H1 (cell line): ENCODE results near the gene FBLN5. TPM values are rescaled to one million over a fixed set of nuclear protein-coding genes. Genes with fewer than 3 reads are reported as not detected.

ENCODE experiments used
- GABPA ChIP-seq: IDR thresholded peaks from 2 replicates; pipeline ENCODE4 v1.6.1; 2011; ENCODE audit warnings: mild to moderate bottlenecking, low read length, moderate library complexity, borderline replicate concordance; ENCODE audit not compliant: insufficient read depth
- MAFK ChIP-seq: IDR thresholded peaks from 2 replicates; pipeline ENCODE4 v1.6.1; 2012; ENCODE audit warnings: low read depth, mild to moderate bottlenecking, improper control_type of control experiment, low read length
- RNF2 ChIP-seq: fragments of 200-900, 300-1000 bp; sonication (generic); IDR thresholded peaks from 2 replicates; pipeline ENCODE4 v1.7.1; 2016; ENCODE audit warnings: borderline replicate concordance, low read depth, mild to moderate bottlenecking, antibody characterized with exemption, low read length; ENCODE audit not compliant: poor library complexity, severe bottlenecking; ENCODE audit errors: missing control alignments
- polyA plus RNA-seq, 7 experiments: library from polyadenylated mRNA; depleted of rRNA in 3 of 7; stranded (reverse) in 5 of 7; unstranded in 2 of 7; fragments of >200 nt in 5 of 7; fragments of 200-250 nt in 2 of 7; gene quantifications; 1 replicate in 5 of 7; 2 replicates in 1 of 7; 4 replicates in 1 of 7; pipeline versions ENCODE4 v1.2.1 to v1.2.3, GENCODE V29; 2011 to 2013; ENCODE audit warnings: missing spikeins in 2 of 7, mixed read lengths in 2 of 7
- total RNA-seq: library from RNA; stranded (reverse); fragmentation: NEBNext Ultra II Directional; extraction: Animal tissue kit (Norgen Biotek cat#: 25700); gene quantifications from 2 replicates; pipeline ENCODE4 v1.2.1, GENCODE V29; 2021
- TF ChIP-seq, protein P1 (sequence below): fragments of 300-600 bp; sonication (generic); IDR thresholded peaks from 2 replicates; pipeline ENCODE4 v1.7.1; 2012; ENCODE audit warnings: low read length, moderate library complexity, mild to moderate bottlenecking, inconsistent platforms; ENCODE audit not compliant: insufficient replicate concordance

The FBLN5 gene
- total and polyA plus RNA-seq, 2 of the 8 experiments (the other 6 are each of a cell fraction or from before 2014, with no cell fraction given), result 0.88 to 3.5 TPM

- TF ChIP-seq RNF2, result no peak
- TF ChIP-seq, protein P1, sequence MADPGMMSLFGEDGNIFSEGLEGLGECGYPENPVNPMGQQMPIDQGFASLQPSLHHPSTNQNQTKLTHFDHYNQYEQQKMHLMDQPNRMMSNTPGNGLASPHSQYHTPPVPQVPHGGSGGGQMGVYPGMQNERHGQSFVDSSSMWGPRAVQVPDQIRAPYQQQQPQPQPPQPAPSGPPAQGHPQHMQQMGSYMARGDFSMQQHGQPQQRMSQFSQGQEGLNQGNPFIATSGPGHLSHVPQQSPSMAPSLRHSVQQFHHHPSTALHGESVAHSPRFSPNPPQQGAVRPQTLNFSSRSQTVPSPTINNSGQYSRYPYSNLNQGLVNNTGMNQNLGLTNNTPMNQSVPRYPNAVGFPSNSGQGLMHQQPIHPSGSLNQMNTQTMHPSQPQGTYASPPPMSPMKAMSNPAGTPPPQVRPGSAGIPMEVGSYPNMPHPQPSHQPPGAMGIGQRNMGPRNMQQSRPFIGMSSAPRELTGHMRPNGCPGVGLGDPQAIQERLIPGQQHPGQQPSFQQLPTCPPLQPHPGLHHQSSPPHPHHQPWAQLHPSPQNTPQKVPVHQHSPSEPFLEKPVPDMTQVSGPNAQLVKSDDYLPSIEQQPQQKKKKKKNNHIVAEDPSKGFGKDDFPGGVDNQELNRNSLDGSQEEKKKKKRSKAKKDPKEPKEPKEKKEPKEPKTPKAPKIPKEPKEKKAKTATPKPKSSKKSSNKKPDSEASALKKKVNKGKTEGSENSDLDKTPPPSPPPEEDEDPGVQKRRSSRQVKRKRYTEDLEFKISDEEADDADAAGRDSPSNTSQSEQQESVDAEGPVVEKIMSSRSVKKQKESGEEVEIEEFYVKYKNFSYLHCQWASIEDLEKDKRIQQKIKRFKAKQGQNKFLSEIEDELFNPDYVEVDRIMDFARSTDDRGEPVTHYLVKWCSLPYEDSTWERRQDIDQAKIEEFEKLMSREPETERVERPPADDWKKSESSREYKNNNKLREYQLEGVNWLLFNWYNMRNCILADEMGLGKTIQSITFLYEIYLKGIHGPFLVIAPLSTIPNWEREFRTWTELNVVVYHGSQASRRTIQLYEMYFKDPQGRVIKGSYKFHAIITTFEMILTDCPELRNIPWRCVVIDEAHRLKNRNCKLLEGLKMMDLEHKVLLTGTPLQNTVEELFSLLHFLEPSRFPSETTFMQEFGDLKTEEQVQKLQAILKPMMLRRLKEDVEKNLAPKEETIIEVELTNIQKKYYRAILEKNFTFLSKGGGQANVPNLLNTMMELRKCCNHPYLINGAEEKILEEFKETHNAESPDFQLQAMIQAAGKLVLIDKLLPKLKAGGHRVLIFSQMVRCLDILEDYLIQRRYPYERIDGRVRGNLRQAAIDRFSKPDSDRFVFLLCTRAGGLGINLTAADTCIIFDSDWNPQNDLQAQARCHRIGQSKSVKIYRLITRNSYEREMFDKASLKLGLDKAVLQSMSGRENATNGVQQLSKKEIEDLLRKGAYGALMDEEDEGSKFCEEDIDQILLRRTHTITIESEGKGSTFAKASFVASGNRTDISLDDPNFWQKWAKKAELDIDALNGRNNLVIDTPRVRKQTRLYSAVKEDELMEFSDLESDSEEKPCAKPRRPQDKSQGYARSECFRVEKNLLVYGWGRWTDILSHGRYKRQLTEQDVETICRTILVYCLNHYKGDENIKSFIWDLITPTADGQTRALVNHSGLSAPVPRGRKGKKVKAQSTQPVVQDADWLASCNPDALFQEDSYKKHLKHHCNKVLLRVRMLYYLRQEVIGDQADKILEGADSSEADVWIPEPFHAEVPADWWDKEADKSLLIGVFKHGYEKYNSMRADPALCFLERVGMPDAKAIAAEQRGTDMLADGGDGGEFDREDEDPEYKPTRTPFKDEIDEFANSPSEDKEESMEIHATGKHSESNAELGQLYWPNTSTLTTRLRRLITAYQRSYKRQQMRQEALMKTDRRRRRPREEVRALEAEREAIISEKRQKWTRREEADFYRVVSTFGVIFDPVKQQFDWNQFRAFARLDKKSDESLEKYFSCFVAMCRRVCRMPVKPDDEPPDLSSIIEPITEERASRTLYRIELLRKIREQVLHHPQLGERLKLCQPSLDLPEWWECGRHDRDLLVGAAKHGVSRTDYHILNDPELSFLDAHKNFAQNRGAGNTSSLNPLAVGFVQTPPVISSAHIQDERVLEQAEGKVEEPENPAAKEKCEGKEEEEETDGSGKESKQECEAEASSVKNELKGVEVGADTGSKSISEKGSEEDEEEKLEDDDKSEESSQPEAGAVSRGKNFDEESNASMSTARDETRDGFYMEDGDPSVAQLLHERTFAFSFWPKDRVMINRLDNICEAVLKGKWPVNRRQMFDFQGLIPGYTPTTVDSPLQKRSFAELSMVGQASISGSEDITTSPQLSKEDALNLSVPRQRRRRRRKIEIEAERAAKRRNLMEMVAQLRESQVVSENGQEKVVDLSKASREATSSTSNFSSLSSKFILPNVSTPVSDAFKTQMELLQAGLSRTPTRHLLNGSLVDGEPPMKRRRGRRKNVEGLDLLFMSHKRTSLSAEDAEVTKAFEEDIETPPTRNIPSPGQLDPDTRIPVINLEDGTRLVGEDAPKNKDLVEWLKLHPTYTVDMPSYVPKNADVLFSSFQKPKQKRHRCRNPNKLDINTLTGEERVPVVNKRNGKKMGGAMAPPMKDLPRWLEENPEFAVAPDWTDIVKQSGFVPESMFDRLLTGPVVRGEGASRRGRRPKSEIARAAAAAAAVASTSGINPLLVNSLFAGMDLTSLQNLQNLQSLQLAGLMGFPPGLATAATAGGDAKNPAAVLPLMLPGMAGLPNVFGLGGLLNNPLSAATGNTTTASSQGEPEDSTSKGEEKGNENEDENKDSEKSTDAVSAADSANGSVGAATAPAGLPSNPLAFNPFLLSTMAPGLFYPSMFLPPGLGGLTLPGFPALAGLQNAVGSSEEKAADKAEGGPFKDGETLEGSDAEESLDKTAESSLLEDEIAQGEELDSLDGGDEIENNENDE, result no peak
- TF ChIP-seq GABPA, result no peak
- TF ChIP-seq MAFK, result no peak
Measured at GRCh38 chr14:91885839-91886238, 61.7 kb downstream of the FBLN5 start (continued).
